ENCODE measurements around the gene PPP1R9B. TPM values are rescaled to one million over a fixed set of nuclear protein-coding genes. Genes with fewer than 3 reads are reported as not detected.

PPP1R9B gene
- total RNA-seq, 2 experiments from 2014 or later = 84.3 to 86.1 TPM

GRCh38 chr17:50149091-50149416 lies 1.4 kb downstream of the PPP1R9B start:
- Mint-ChIP-seq H3K9me3 (no peaks in the 10 kb centered on the region), H3K4me1 (ENCODE audit: low read depth) (peaks cover 44% of the 10 kb centered on the region), H3K27ac (peak overlapping the region; percentile 93), H3K27me3 (no peaks in the 10 kb centered on the region), H3K36me3 (peaks cover 35% of the 10 kb centered on the region), H3K4me3 (peak overlapping the region; percentile 91)
- intact Hi-C loops (cut with micrococcal nuclease) = loop anchor here (5.0 kb wide), 1 partner anchor 92 kb away; the partner anchor contains the start of gene ITGA3
- no peak for DNase-seq
- ChIA-PET POLR2A (interaction anchor here (0.7 to 1.3 kb wide), 2 partner anchors 12 to 17 kb away, joined by 3 to 4 read pairs; no protein-coding TSS in a partner anchor), CTCF (interaction anchor here (1.0 to 6.2 kb wide), 7 partner anchors 9 to 55 kb away, joined by 3 to 82 read pairs (median 16); partner anchors contain the start of gene PDK2)

GRCh38 chr17:50148226-50149090 lies 2.0 kb downstream of the PPP1R9B start:
- ChIA-PET CTCF (interaction anchor here (0.6 to 6.2 kb wide), 10 partner anchors 8 to 54 kb away, joined by 3 to 82 read pairs (median 4); partner anchors contain the start of genes PDK2 and SAMD14), POLR2A (interaction anchor here (0.7 kb wide), 2 partner anchors 12 to 17 kb away, joined by 3 read pairs; no protein-coding TSS in a partner anchor)

GRCh38 chr17:50147841-50148225 lies 2.6 kb downstream of the PPP1R9B start:
- Mint-ChIP-seq H3K27ac (peak overlapping the region; percentile 95), H3K27me3 (no peaks in the 10 kb centered on the region), H3K4me1 (ENCODE audit: low read depth) (peaks cover 54% of the 10 kb centered on the region), H3K4me3 (peak overlapping the region; percentile 91), H3K36me3 (peaks cover 42% of the 10 kb centered on the region), H3K9me3 (no peaks in the 10 kb centered on the region)
- peak; percentile 49 for DNase-seq
- ChIA-PET POLR2A (interaction anchor here (0.7 kb wide), 1 partner anchor 13 kb away, joined by 3 read pairs; no protein-coding TSS in a partner anchor), CTCF (interaction anchor here (0.6 to 6.2 kb wide), 10 partner anchors 7 to 53 kb away, joined by 3 to 82 read pairs (median 4); partner anchors contain the start of genes PDK2 and SAMD14)
- intact Hi-C loops (cut with micrococcal nuclease) = loop anchor here (1.0 to 5.0 kb wide), 3 partner anchors 13 to 91 kb away; partner anchors contain the start of genes ITGA3 and PDK2

More at GRCh38 chr17:50148226-50149090, 2.0 kb downstream of the PPP1R9B start:
- H3K4me1 Mint-ChIP-seq (ENCODE audit: low read depth) = peaks cover 50% of the 10 kb centered on the region
- no peaks in the 10 kb centered on the region for H3K27me3 Mint-ChIP-seq
- peaks cover 38% of the 10 kb centered on the region for H3K36me3 Mint-ChIP-seq
- H3K4me3 Mint-ChIP-seq = peak overlapping the region; percentile 91
- DNase-seq = peak; percentile 91
- H3K27ac Mint-ChIP-seq = peak overlapping the region; percentile 95
- intact Hi-C loops (cut with micrococcal nuclease) = loop anchor here (1.0 to 5.0 kb wide), 2 partner anchors 53 to 91 kb away; partner anchors contain the start of genes ITGA3 and PDK2
- no peaks in the 10 kb centered on the region for H3K9me3 Mint-ChIP-seq

- peak overlapping the region; percentile 95 for H3K27ac Mint-ChIP-seq
- peak overlapping the region; percentile 91 for H3K4me3 Mint-ChIP-seq
- intact Hi-C loops (cut with micrococcal nuclease) = loop anchor here (2.0 to 5.0 kb wide), 2 partner anchors 14 to 90 kb away; partner anchors contain the start of gene ITGA3
- no peaks in the 10 kb centered on the region for H3K27me3 Mint-ChIP-seq
- H3K4me1 Mint-ChIP-seq (ENCODE audit: low read depth) = peaks cover 56% of the 10 kb centered on the region
- peaks cover 47% of the 10 kb centered on the region for H3K36me3 Mint-ChIP-seq
- ChIA-PET CTCF (interaction anchor here (0.8 to 6.2 kb wide), 9 partner anchors 8 to 53 kb away, joined by 3 to 82 read pairs (median 4); partner anchors contain the start of gene SAMD14), POLR2A (no interaction called here)
- peak; percentile 31 for DNase-seq
- H3K9me3 Mint-ChIP-seq = no peaks in the 10 kb centered on the region
Observed at GRCh38 chr17:50146927-50147665, 3.4 kb downstream of the PPP1R9B start.

- Mint-ChIP-seq H3K4me3 (peak overlapping the region; percentile 91), H3K36me3 (peaks cover 54% of the 10 kb centered on the region), H3K4me1 (ENCODE audit: low read depth) (peaks cover 60% of the 10 kb centered on the region), H3K27ac (peak overlapping the region; percentile 95), H3K27me3 (no peaks in the 10 kb centered on the region), H3K9me3 (no peaks in the 10 kb centered on the region)
- peak; percentile 56 for DNase-seq
- intact Hi-C loops (cut with micrococcal nuclease) = loop anchor here (2.0 to 5.0 kb wide), 2 partner anchors 14 to 89 kb away; partner anchors contain the start of gene ITGA3
- CTCF ChIA-PET = interaction anchor here (0.6 to 2.6 kb wide), 7 partner anchors 12 to 52 kb away, joined by 3 to 17 read pairs (median 4); no protein-coding TSS in a partner anchor
- POLR2A ChIA-PET = interaction anchor here (0.6 kb wide), 1 partner anchor 10 kb away, joined by 3 read pairs; no protein-coding TSS in a partner anchor
Observed at GRCh38 chr17:50146230-50146926, 4.1 kb downstream of the PPP1R9B start.

- Mint-ChIP-seq H3K27ac (peak overlapping the region; percentile 95), H3K9me3 (no peaks in the 10 kb centered on the region), H3K36me3 (peaks cover 60% of the 10 kb centered on the region), H3K4me3 (peak overlapping the region; percentile 45), H3K27me3 (no peaks in the 10 kb centered on the region), H3K4me1 (ENCODE audit: low read depth) (peaks cover 67% of the 10 kb centered on the region)
- intact Hi-C loops (cut with micrococcal nuclease) = loop anchor here (2.0 to 5.0 kb wide), 2 partner anchors 15 to 88 kb away; partner anchors contain the start of gene ITGA3
- no peak for DNase-seq
- ChIA-PET POLR2A (interaction anchor here (0.6 kb wide), 1 partner anchor 9 kb away, joined by 3 read pairs; no protein-coding TSS in a partner anchor), CTCF (interaction anchor here (0.6 to 2.6 kb wide), 8 partner anchors 12 to 51 kb away, joined by 3 to 17 read pairs (median 4); no protein-coding TSS in a partner anchor)
Observed at GRCh38 chr17:50145532-50146229, 4.8 kb downstream of the PPP1R9B start.

GRCh38 chr17:50144845-50145531 lies 5.5 kb downstream of the PPP1R9B start:
- H3K4me3 Mint-ChIP-seq = peak overlapping the region; percentile 33
- H3K27ac Mint-ChIP-seq = peak overlapping the region; percentile 95
- no peaks in the 10 kb centered on the region for H3K9me3 Mint-ChIP-seq
- intact Hi-C loops (cut with micrococcal nuclease) = loop anchor here (5.0 kb wide), 1 partner anchor 88 kb away; the partner anchor contains the start of gene ITGA3
- no peaks in the 10 kb centered on the region for H3K27me3 Mint-ChIP-seq
- H3K4me1 Mint-ChIP-seq (ENCODE audit: low read depth) = peaks cover 74% of the 10 kb centered on the region
- ChIA-PET CTCF (interaction anchor here (1.1 to 2.6 kb wide), 4 partner anchors 16 to 51 kb away, joined by 3 to 17 read pairs (median 7); no protein-coding TSS in a partner anchor), POLR2A (no interaction called here)
- DNase-seq = peak; percentile 66
- H3K36me3 Mint-ChIP-seq = peaks cover 64% of the 10 kb centered on the region

GRCh38 chr17:50144355-50144754 lies 6.1 kb downstream of the PPP1R9B start:
- H3K4me1 Mint-ChIP-seq (ENCODE audit: low read depth) = peaks cover 80% of the 10 kb centered on the region
- H3K36me3 Mint-ChIP-seq = peaks cover 70% of the 10 kb centered on the region
- H3K27ac Mint-ChIP-seq = peak overlapping the region; percentile 69
- no peaks in the 10 kb centered on the region for H3K9me3 Mint-ChIP-seq
- CTCF ChIA-PET = interaction anchor here (1.1 to 2.6 kb wide), 3 partner anchors 17 to 29 kb away, joined by 3 to 17 read pairs (median 8); no protein-coding TSS in a partner anchor
- no peak overlapping the region for H3K4me3 Mint-ChIP-seq
- H3K27me3 Mint-ChIP-seq = no peaks in the 10 kb centered on the region
- POLR2A ChIA-PET = no interaction called here
- intact Hi-C loops (cut with micrococcal nuclease) = no loop called here
- DNase-seq = no peak

- intact Hi-C loops (cut with micrococcal nuclease) = no loop called here
- no peak for DNase-seq
- peaks cover 77% of the 10 kb centered on the region for H3K36me3 Mint-ChIP-seq
- ChIA-PET POLR2A (no interaction called here), CTCF (interaction anchor here (0.6 to 1.7 kb wide), 3 partner anchors 13 to 26 kb away, joined by 3 to 5 read pairs (median 4); partner anchors contain the start of gene SAMD14)
- no peaks in the 10 kb centered on the region for H3K9me3 Mint-ChIP-seq
- H3K27me3 Mint-ChIP-seq = no peaks in the 10 kb centered on the region
- no peak overlapping the region for H3K4me3 Mint-ChIP-seq
- peak overlapping the region; percentile 69 for H3K27ac Mint-ChIP-seq
- H3K4me1 Mint-ChIP-seq (ENCODE audit: low read depth) = peaks cover 80% of the 10 kb centered on the region
Observed at GRCh38 chr17:50143461-50144176, 6.9 kb downstream of the PPP1R9B start.
